Osteoblast (primary cell): ENCODE data around the gene RP2. TPM values are rescaled to one million over a fixed set of nuclear protein-coding genes. Genes with fewer than 3 reads are reported as not detected.
A peak's percentile ranks its signal among the peaks of the same experiment; 100 is the strongest.

Source experiments
- DNase-seq: peaks from one replicate; pipeline ENCODE4 v3.0.0; 2011; ENCODE audit warnings: low spot score, mixed read lengths; ENCODE audit not compliant: insufficient read length; ENCODE audit errors: missing footprints
- H2AFZ ChIP-seq: 2 replicates; pipeline ENCODE4 v1.6.0; 2011; ENCODE audit warnings: mild to moderate bottlenecking, low read length
- H3K27ac ChIP-seq: 2 replicates; pipeline ENCODE4 v1.5.1; 2011; ENCODE audit warnings: mild to moderate bottlenecking, low read depth, low read length, moderate library complexity
- H3K27me3 ChIP-seq: 2 replicates; pipeline ENCODE4 v1.6.0; 2012; ENCODE audit warnings: mild to moderate bottlenecking, control low read depth, inconsistent platforms, low read length, moderate library complexity; ENCODE audit not compliant: insufficient read depth
- H3K36me3 ChIP-seq: 2 replicates; pipeline ENCODE4 v1.5.1; 2011; ENCODE audit warnings: mild to moderate bottlenecking, low read length, control low read depth, moderate library complexity; ENCODE audit not compliant: insufficient read depth
- H3K4me1 ChIP-seq: 2 replicates; pipeline ENCODE4 v1.5.1; 2011; ENCODE audit warnings: mild to moderate bottlenecking, low read length, control low read depth, moderate library complexity; ENCODE audit not compliant: insufficient read depth
- H3K4me2 ChIP-seq: 2 replicates; pipeline ENCODE4 v1.6.0; 2011; ENCODE audit warnings: mild to moderate bottlenecking, low read length; ENCODE audit not compliant: insufficient read depth
- H3K4me3 ChIP-seq: fragments of 200-600 bp; sonication (generic); 3 replicates; pipeline ENCODE4 v1.5.1; 2012; ENCODE audit warnings: mild to moderate bottlenecking, low read length, inconsistent platforms; ENCODE audit not compliant: insufficient read depth
- H3K79me2 ChIP-seq: 2 replicates; pipeline ENCODE4 v1.6.0; 2012; ENCODE audit warnings: mild to moderate bottlenecking, low read length, control low read depth, inconsistent platforms; ENCODE audit not compliant: insufficient read depth
- H3K9me3 ChIP-seq: 2 replicates; pipeline ENCODE4 v1.5.1; 2011; ENCODE audit warnings: low read depth, low read length, control low read depth
- H4K20me1 ChIP-seq: 2 replicates; pipeline ENCODE4 v1.6.0; 2012; ENCODE audit warnings: mild to moderate bottlenecking, low read length, control low read depth; ENCODE audit not compliant: insufficient read depth
- CTCF ChIP-seq: IDR thresholded peaks from 2 replicates; pipeline ENCODE4 v1.5.1; 2011; ENCODE audit warnings: mild to moderate bottlenecking, low read depth, low read length, moderate library complexity; ENCODE audit errors: extremely low read depth
- total RNA-seq: library from RNA; depleted of rRNA; stranded (reverse); fragments of >200 nt; gene quantifications from 2 replicates; pipeline ENCODE4 v1.2.3, GENCODE V29; 2012

Gene RP2
- total RNA-seq, 1 donor = 19.5 TPM

GRCh38 chrX:46811121-46811520 is 25.7 kb upstream of the RP2 start:
- Histone ChIP-seq H3K27me3 (peaks cover 7% of the 10 kb centered on the region), H3K4me2 (no peak overlapping the region), H3K4me1 (no peaks in the 10 kb centered on the region), H3K4me3 (no peak overlapping the region), H3K27ac (no peak overlapping the region), H3K36me3 (no peaks in the 10 kb centered on the region), H3K79me2 (no peaks in the 10 kb centered on the region), H3K9me3 (no peaks in the 10 kb centered on the region), H4K20me1 (no peaks in the 10 kb centered on the region), H2AFZ (no peak overlapping the region)
- TF ChIP-seq CTCF = no peak
- DNase-seq = no peak

- Histone ChIP-seq H4K20me1 (no peaks in the 10 kb centered on the region), H3K9me3 (no peaks in the 10 kb centered on the region), H3K36me3 (no peaks in the 10 kb centered on the region), H3K27ac (no peak overlapping the region), H3K79me2 (no peaks in the 10 kb centered on the region), H3K4me1 (no peaks in the 10 kb centered on the region), H2AFZ (no peak overlapping the region), H3K4me2 (no peak overlapping the region), H3K4me3 (no peak overlapping the region), H3K27me3 (peaks cover 7% of the 10 kb centered on the region)
- no peak for TF ChIP-seq CTCF
- peak; percentile 50 for DNase-seq
Observed at GRCh38 chrX:46812445-46812844, 24.4 kb upstream of the RP2 start.

GRCh38 chrX:46814966-46815365 is 21.9 kb upstream of the RP2 start:
- Histone ChIP-seq H3K9me3 (no peaks in the 10 kb centered on the region), H3K4me2 (no peak overlapping the region), H3K4me3 (no peak overlapping the region), H4K20me1 (no peaks in the 10 kb centered on the region), H3K27ac (no peak overlapping the region), H3K27me3 (peaks cover 6% of the 10 kb centered on the region), H3K36me3 (no peaks in the 10 kb centered on the region), H2AFZ (no peak overlapping the region), H3K4me1 (no peaks in the 10 kb centered on the region), H3K79me2 (no peaks in the 10 kb centered on the region)
- TF ChIP-seq CTCF = no peak
- DNase-seq = no peak

GRCh38 chrX:46819136-46819535 is 17.7 kb upstream of the RP2 start:
- Histone ChIP-seq H4K20me1 (no peaks in the 10 kb centered on the region), H3K4me3 (no peak overlapping the region), H3K27ac (no peak overlapping the region), H3K36me3 (no peaks in the 10 kb centered on the region), H3K9me3 (no peaks in the 10 kb centered on the region), H3K27me3 (no peaks in the 10 kb centered on the region), H3K4me2 (no peak overlapping the region), H3K79me2 (no peaks in the 10 kb centered on the region), H3K4me1 (no peaks in the 10 kb centered on the region), H2AFZ (no peak overlapping the region)
- TF ChIP-seq CTCF = no peak
- no peak for DNase-seq
